ENCODE measurements around the gene PRR13. TPM values are rescaled to one million over a fixed set of nuclear protein-coding genes. Genes with fewer than 3 reads are reported as not detected.
A peak's percentile ranks its signal among the peaks of the same experiment; 100 is the strongest.

Gene PRR13
- total and polyA plus RNA-seq, 2 donors from 2014 or later, result 226 to 889 TPM

DNA sequence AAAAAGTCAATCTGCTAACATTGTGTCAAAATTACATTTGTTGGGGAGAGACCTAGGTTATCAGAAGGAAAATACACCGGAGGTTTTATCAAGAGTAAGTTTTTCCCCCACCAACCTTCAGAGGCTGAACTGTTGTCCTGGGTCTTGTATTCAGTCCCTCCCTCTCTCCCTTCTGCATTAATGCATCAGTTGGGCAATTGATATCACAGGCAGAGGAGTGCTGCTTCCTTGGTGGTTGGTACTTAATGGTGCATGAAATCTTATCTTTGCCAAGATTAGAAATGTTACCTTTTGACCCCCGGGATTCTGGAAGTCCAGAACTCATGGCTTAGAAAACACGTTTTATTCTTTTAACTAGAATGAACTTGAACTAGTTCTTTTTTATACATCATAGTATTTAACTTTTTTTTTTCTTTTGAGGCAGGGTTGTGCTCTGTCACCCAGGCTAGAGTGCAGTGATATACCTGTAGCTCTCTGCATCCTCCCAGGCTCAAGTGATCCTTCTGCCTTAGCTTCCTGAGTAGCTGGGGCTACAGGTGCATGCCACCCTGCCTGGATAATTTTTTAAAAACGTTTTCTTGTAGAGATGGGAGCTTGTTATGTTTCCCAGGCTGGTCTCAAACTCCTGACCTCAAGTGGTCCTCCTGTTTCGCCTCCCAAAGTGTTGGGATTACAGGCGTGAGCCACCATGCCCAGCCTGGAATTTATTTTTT, 15.3 kb downstream of the PRR13 start:
- no peak for FAIRE-seq

DNA sequence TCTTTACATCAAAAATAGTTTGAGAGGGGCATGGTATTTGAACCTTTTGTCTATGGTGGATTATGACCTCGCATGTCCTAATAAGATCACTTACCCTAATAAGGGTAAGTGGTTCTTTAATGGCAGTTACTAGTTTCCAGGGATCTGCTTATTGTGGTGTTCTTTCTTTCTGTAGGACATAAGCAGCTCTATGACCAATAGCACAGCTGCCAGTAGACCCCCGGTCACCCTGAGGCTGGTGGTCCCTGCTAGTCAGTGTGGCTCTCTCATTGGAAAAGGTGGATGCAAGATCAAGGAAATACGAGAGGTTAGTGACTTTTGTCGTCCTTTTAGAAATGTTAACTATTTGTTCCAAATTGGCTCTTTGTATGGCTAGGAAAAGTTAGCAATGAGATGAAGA, 17.6 kb downstream of the PRR13 start:
- Histone ChIP-seq H3K9ac (ENCODE audit: low read length in 3 of 3) (no peak overlapping the region), H3K27ac (ENCODE audit: low read depth in 2 of 2, low read length in 2 of 2) (no peak overlapping the region), H3K36me3 (ENCODE audit: control insufficient read depth in 2 of 3, insufficient read depth in 3 of 3, low read length in 3 of 3) (peaks cover 44 to 93% (median 73%) of the 10 kb centered on the region in 3 donors), H3K4me3 (ENCODE audit: low read length in 3 of 3) (no peak overlapping the region), H3K4me1 (ENCODE audit: control insufficient read depth in 2 of 3, insufficient read depth in 2 of 3, low read depth in 1 of 3, low read length in 3 of 3) (peaks cover 2 to 23% (median 18%) of the 10 kb centered on the region in 3 donors), H3K9me3 (ENCODE audit: control insufficient read depth in 2 of 3, insufficient read depth in 1 of 3, low read length in 3 of 3) (no peaks in the 10 kb centered on the region), H3K27me3 (ENCODE audit: control insufficient read depth, insufficient read depth, low read length) (no peaks in the 10 kb centered on the region)
- DNase-seq (no peak), FAIRE-seq (no peak)
- intact Hi-C loops (cut with DNase I), result no loop called here
- TF ChIP-seq, protein P1, sequence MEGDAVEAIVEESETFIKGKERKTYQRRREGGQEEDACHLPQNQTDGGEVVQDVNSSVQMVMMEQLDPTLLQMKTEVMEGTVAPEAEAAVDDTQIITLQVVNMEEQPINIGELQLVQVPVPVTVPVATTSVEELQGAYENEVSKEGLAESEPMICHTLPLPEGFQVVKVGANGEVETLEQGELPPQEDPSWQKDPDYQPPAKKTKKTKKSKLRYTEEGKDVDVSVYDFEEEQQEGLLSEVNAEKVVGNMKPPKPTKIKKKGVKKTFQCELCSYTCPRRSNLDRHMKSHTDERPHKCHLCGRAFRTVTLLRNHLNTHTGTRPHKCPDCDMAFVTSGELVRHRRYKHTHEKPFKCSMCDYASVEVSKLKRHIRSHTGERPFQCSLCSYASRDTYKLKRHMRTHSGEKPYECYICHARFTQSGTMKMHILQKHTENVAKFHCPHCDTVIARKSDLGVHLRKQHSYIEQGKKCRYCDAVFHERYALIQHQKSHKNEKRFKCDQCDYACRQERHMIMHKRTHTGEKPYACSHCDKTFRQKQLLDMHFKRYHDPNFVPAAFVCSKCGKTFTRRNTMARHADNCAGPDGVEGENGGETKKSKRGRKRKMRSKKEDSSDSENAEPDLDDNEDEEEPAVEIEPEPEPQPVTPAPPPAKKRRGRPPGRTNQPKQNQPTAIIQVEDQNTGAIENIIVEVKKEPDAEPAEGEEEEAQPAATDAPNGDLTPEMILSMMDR (IDR thresholded peaks at IDR 0.05; ENCODE audit: borderline replicate concordance, extremely low read depth, insufficient read depth), result no peak

More for the DNA sequence above, 15.3 kb downstream of the PRR13 start:
- no peak for DNase-seq
- TF ChIP-seq, protein P1 (IDR thresholded peaks at IDR 0.05; ENCODE audit: borderline replicate concordance, extremely low read depth, insufficient read depth), result no peak
- Histone ChIP-seq H3K4me3 (ENCODE audit: low read length in 3 of 3) (no peak overlapping the region), H3K9me3 (ENCODE audit: control insufficient read depth in 2 of 3, insufficient read depth in 1 of 3, low read length in 3 of 3) (no peaks in the 10 kb centered on the region), H3K4me1 (ENCODE audit: control insufficient read depth in 2 of 3, insufficient read depth in 2 of 3, low read depth in 1 of 3, low read length in 3 of 3) (peaks cover 5 to 21% (median 17%) of the 10 kb centered on the region in 3 donors), H3K9ac (ENCODE audit: low read length in 3 of 3) (peak overlapping the region in 1 of 3 donors; percentile 10), H3K27me3 (ENCODE audit: control insufficient read depth, insufficient read depth, low read length) (no peaks in the 10 kb centered on the region), H3K27ac (ENCODE audit: low read depth in 2 of 2, low read length in 2 of 2) (no peak overlapping the region), H3K36me3 (ENCODE audit: control insufficient read depth in 2 of 3, insufficient read depth in 3 of 3, low read length in 3 of 3) (peaks cover 37 to 71% (median 52%) of the 10 kb centered on the region in 3 donors)
- intact Hi-C loops (cut with DNase I), result no loop called here

DNA sequence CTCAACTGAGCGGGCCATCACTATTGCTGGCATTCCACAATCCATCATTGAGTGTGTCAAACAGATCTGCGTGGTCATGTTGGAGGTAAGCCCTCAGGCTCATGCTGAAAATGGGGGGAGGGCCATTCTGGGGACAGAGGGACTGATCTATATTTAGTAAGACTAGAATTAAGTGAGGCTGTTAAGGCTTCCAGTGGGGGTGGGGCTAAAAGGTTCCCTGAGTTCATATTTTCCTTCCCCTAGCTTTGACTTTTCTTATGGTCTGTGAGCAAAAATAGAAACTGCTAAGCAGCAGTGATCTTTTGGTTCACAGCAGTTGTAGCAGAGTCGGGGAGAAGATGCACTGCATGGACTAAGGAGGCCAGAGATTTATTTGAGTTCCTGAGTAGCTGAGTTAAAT, 19.5 kb downstream of the PRR13 start:
- no peak overlapping the region for H3K9ac ChIP-seq (ENCODE audit: low read length in 3 of 3)
- peaks cover 0 to 23% (median 9%) of the 10 kb centered on the region in 3 donors for H3K4me1 ChIP-seq (ENCODE audit: control insufficient read depth in 2 of 3, insufficient read depth in 2 of 3, low read depth in 1 of 3, low read length in 3 of 3)
- H3K27ac ChIP-seq (ENCODE audit: low read depth in 2 of 2, low read length in 2 of 2), result no peak overlapping the region
- DNase-seq (peak in 1 of 5 donors; percentile 13), FAIRE-seq (no peak)
- peaks cover 39 to 97% (median 72%) of the 10 kb centered on the region in 3 donors for H3K36me3 ChIP-seq (ENCODE audit: control insufficient read depth in 2 of 3, insufficient read depth in 3 of 3, low read length in 3 of 3)
- TF ChIP-seq, protein P1 (IDR thresholded peaks at IDR 0.05; ENCODE audit: borderline replicate concordance, extremely low read depth, insufficient read depth), result no peak
- H3K4me3 ChIP-seq (ENCODE audit: low read length in 3 of 3), result no peak overlapping the region
- H3K27me3 ChIP-seq (ENCODE audit: control insufficient read depth, insufficient read depth, low read length), result no peaks in the 10 kb centered on the region
- intact Hi-C loops (cut with DNase I), result no loop called here
- H3K9me3 ChIP-seq (ENCODE audit: control insufficient read depth in 2 of 3, insufficient read depth in 1 of 3, low read length in 3 of 3), result no peaks in the 10 kb centered on the region

All from kidney (tissue), 14 donors.